OCI-LY7 (cell line): ENCODE data around the gene BTBD17.

Source experiments
- CTCF ChIP-seq: fragments of 200-600 bp; sonication (generic); conservative IDR thresholded peaks from 2 replicates; pipeline ENCODE4 v1.5.1; 2014; ENCODE audit warnings: mild to moderate bottlenecking, antibody characterized with exemption, low read length, moderate library complexity, mixed read lengths
- EZH2phosphoT487 ChIP-seq: fragments of 200-600 bp; sonication (generic); IDR thresholded peaks from 2 replicates; pipeline ENCODE4 v1.6.1; 2018; ENCODE audit warnings: low read depth, borderline replicate concordance, mild to moderate bottlenecking, mixed run types, antibody characterized with exemption, low read length, moderate library complexity, mixed read lengths

- TF ChIP-seq CTCF (no peak), EZH2phosphoT487 (no peak)
Measured at GRCh38 chr17:74330446-74330845, 31.2 kb downstream of the BTBD17 start.
